SK-N-SH treated with all-trans-retinoic acid at 6 μM for 48 hours (cell line): Measurements from ENCODE around the gene IFI6.

ENCODE experiments used
- ATAC-seq: fragments of 200-7000 bp; cut with Tn5 transposase; 3 replicates; pipeline ENCODE4 v1.9.1; 2020; ENCODE audit warnings: mild to moderate bottlenecking, moderate library complexity
- ARNTL ChIP-seq: fragments of 450-650 bp; formaldehyde crosslinking; IDR thresholded peaks from 2 replicates; pipeline ENCODE4 v1.5.0; 2020; ENCODE audit warnings: low read depth, mild to moderate bottlenecking, moderate library complexity, borderline replicate concordance
- BACH2 ChIP-seq: fragments of 250-450 bp; sonication (Bioruptor Pico); IDR thresholded peaks from 2 replicates; pipeline ENCODE4 v1.9.0; 2021; ENCODE audit warnings: mild to moderate bottlenecking, borderline replicate concordance
- CSDC2 ChIP-seq: fragments of 250-450 bp; sonication (Bioruptor Pico); IDR thresholded peaks from 2 replicates; pipeline ENCODE4 v1.5.0; 2020; ENCODE audit warnings: mild to moderate bottlenecking, moderate library complexity
- GLIS3 ChIP-seq: fragments of 250-450 bp; sonication (Bioruptor Pico); IDR thresholded peaks from 2 replicates; pipeline ENCODE4 v1.5.0; 2020; ENCODE audit warnings: mild to moderate bottlenecking, moderate library complexity
- ISL1 ChIP-seq: fragments of 250-450 bp; sonication (Bioruptor Pico); IDR thresholded peaks from 2 replicates; pipeline ENCODE4 v2.1.2; 2022; ENCODE audit warnings: mild to moderate bottlenecking, moderate library complexity
- RARB ChIP-seq: fragments of 250-450 bp; sonication (Bioruptor Pico); IDR thresholded peaks from 2 replicates; pipeline ENCODE4 v1.8.0; 2021; ENCODE audit warnings: mild to moderate bottlenecking, moderate library complexity
- SNAI2 ChIP-seq: fragments of 250-450 bp; sonication (Bioruptor Pico); IDR thresholded peaks from 2 replicates; pipeline ENCODE4 v1.5.0; 2020; ENCODE audit warnings: mild to moderate bottlenecking, moderate library complexity
- TCF4 ChIP-seq: fragments of 250-450 bp; sonication (Bioruptor Pico); IDR thresholded peaks from 2 replicates; pipeline ENCODE4 v1.8.0; 2021; ENCODE audit warnings: mild to moderate bottlenecking, moderate library complexity, borderline replicate concordance
- TOX ChIP-seq: fragments of 250-450 bp; sonication (Bioruptor Pico); IDR thresholded peaks from 2 replicates; pipeline ENCODE4 v1.8.0; 2021; ENCODE audit warnings: mild to moderate bottlenecking, moderate library complexity, borderline replicate concordance
- ZFP3 ChIP-seq: fragments of 250-450 bp; sonication (Bioruptor Pico); IDR thresholded peaks from 2 replicates; pipeline ENCODE4 v1.5.0; 2020; ENCODE audit warnings: mild to moderate bottlenecking, moderate library complexity
- ZFP30 ChIP-seq: fragments of 450-650 bp; formaldehyde crosslinking; IDR thresholded peaks from 2 replicates; pipeline ENCODE4 v1.5.0; 2022; ENCODE audit warnings: mild to moderate bottlenecking, moderate library complexity
- ZNF565 ChIP-seq: fragments of 450-650 bp; formaldehyde crosslinking; conservative IDR thresholded peaks from 2 replicates; pipeline ENCODE4 v1.5.0; 2020; ENCODE audit warnings: low read depth, mild to moderate bottlenecking, moderate library complexity
- ZNF8 ChIP-seq: fragments of 450-650 bp; formaldehyde crosslinking; IDR thresholded peaks from 2 replicates; pipeline ENCODE4 v1.5.0; 2020; ENCODE audit warnings: mild to moderate bottlenecking, moderate library complexity
- TF ChIP-seq, protein P1 (sequence below): fragments of 250-450 bp; sonication (Bioruptor Pico); IDR thresholded peaks from 2 replicates; pipeline ENCODE4 v1.5.1; 2021; ENCODE audit warnings: mild to moderate bottlenecking, moderate library complexity
- TF ChIP-seq, protein P2 (sequence below): fragments of 250-450 bp; sonication (Bioruptor Pico); IDR thresholded peaks from 2 replicates; pipeline ENCODE4 v1.5.0; 2020; ENCODE audit warnings: mild to moderate bottlenecking, moderate library complexity
- TF ChIP-seq, protein P3 (sequence below): fragments of 250-450 bp; sonication (Bioruptor Pico); IDR thresholded peaks from 2 replicates; pipeline ENCODE4 v1.5.1; 2020; ENCODE audit warnings: low read depth, mild to moderate bottlenecking, moderate library complexity
- TF ChIP-seq, protein P4 (sequence below): fragments of 250-450 bp; sonication (Bioruptor Pico); IDR thresholded peaks from 2 replicates; pipeline ENCODE4 v1.8.0; 2020; ENCODE audit warnings: mild to moderate bottlenecking, moderate library complexity, borderline replicate concordance

The IFI6 gene

DNA sequence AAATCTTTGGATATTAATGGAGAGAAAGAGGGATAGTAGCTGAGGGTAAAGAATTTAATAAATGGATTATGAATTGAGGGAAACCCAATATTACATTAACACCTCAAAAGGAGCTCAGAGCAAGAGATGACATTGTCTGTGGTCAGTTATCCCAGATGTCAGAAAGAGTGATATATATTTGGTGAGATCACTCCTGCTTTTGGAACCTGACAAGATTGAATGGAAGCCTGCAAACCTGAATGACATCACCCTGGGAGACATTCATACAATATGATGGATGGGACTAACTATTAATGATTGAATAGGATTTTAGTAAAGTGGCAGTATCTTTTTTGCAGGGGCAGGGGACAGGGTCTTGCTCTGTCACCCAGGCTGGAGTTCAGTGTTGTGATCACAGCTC lies 6.8 kb upstream of the IFI6 start:
- TF ChIP-seq GLIS3 (CRISPR knock-in tag) (no peak), ZFP30 (CRISPR knock-in tag) (no peak), ZFP3 (CRISPR knock-in tag) (no peak), ARNTL (no peak), ISL1 (no peak), RARB (no peak), BACH2 (CRISPR knock-in tag) (no peak), ZNF8 (CRISPR knock-in tag) (no peak)
- TF ChIP-seq, protein P1, sequence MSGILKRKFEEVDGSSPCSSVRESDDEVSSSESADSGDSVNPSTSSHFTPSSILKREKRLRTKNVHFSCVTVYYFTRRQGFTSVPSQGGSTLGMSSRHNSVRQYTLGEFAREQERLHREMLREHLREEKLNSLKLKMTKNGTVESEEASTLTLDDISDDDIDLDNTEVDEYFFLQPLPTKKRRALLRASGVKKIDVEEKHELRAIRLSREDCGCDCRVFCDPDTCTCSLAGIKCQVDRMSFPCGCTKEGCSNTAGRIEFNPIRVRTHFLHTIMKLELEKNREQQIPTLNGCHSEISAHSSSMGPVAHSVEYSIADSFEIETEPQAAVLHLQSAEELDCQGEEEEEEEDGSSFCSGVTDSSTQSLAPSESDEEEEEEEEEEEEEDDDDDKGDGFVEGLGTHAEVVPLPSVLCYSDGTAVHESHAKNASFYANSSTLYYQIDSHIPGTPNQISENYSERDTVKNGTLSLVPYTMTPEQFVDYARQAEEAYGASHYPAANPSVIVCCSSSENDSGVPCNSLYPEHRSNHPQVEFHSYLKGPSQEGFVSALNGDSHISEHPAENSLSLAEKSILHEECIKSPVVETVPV: no peak
- TF ChIP-seq, protein P2, sequence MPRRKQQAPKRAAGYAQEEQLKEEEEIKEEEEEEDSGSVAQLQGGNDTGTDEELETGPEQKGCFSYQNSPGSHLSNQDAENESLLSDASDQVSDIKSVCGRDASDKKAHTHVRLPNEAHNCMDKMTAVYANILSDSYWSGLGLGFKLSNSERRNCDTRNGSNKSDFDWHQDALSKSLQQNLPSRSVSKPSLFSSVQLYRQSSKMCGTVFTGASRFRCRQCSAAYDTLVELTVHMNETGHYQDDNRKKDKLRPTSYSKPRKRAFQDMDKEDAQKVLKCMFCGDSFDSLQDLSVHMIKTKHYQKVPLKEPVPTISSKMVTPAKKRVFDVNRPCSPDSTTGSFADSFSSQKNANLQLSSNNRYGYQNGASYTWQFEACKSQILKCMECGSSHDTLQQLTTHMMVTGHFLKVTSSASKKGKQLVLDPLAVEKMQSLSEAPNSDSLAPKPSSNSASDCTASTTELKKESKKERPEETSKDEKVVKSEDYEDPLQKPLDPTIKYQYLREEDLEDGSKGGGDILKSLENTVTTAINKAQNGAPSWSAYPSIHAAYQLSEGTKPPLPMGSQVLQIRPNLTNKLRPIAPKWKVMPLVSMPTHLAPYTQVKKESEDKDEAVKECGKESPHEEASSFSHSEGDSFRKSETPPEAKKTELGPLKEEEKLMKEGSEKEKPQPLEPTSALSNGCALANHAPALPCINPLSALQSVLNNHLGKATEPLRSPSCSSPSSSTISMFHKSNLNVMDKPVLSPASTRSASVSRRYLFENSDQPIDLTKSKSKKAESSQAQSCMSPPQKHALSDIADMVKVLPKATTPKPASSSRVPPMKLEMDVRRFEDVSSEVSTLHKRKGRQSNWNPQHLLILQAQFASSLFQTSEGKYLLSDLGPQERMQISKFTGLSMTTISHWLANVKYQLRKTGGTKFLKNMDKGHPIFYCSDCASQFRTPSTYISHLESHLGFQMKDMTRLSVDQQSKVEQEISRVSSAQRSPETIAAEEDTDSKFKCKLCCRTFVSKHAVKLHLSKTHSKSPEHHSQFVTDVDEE (CRISPR knock-in tag): no peak
- TF ChIP-seq, protein P3, sequence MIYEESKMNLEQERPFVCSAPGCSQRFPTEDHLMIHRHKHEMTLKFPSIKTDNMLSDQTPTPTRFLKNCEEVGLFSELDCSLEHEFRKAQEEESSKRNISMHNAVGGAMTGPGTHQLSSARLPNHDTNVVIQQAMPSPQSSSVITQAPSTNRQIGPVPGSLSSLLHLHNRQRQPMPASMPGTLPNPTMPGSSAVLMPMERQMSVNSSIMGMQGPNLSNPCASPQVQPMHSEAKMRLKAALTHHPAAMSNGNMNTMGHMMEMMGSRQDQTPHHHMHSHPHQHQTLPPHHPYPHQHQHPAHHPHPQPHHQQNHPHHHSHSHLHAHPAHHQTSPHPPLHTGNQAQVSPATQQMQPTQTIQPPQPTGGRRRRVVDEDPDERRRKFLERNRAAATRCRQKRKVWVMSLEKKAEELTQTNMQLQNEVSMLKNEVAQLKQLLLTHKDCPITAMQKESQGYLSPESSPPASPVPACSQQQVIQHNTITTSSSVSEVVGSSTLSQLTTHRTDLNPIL: no peak
- TF ChIP-seq, all 23 proteins: peak for 0
- no peak for ATAC-seq

DNA sequence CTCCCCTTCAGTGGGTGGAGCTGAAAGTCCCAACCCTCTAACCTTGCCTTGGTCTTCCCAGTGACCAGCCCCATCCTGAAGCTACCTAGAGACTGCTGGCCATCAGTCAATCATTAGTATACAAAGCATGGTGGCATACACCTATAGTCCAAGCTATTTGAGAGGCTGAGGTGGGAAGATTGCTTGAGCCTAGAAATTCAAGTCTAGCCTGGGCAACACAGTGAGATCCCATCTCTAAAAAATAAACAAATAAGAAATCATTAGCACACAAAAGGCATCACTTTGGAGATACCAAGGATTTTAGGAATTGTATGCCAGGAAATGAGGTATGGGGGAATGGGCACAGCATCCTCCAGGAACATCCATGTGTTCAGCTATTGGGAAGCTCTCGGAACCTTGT lies 4.4 kb upstream of the IFI6 start:
- TF ChIP-seq ISL1: no peak
- no peak for TF ChIP-seq SNAI2 (CRISPR knock-in tag)
- TF ChIP-seq, protein P4, sequence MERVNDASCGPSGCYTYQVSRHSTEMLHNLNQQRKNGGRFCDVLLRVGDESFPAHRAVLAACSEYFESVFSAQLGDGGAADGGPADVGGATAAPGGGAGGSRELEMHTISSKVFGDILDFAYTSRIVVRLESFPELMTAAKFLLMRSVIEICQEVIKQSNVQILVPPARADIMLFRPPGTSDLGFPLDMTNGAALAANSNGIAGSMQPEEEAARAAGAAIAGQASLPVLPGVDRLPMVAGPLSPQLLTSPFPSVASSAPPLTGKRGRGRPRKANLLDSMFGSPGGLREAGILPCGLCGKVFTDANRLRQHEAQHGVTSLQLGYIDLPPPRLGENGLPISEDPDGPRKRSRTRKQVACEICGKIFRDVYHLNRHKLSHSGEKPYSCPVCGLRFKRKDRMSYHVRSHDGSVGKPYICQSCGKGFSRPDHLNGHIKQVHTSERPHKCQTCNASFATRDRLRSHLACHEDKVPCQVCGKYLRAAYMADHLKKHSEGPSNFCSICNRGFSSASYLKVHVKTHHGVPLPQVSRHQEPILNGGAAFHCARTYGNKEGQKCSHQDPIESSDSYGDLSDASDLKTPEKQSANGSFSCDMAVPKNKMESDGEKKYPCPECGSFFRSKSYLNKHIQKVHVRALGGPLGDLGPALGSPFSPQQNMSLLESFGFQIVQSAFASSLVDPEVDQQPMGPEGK: no peak
- no peak for TF ChIP-seq TOX
- no peak for TF ChIP-seq TCF4
- TF ChIP-seq GLIS3 (CRISPR knock-in tag): no peak
- TF ChIP-seq ZFP3 (CRISPR knock-in tag): no peak
- no peak for ATAC-seq

DNA sequence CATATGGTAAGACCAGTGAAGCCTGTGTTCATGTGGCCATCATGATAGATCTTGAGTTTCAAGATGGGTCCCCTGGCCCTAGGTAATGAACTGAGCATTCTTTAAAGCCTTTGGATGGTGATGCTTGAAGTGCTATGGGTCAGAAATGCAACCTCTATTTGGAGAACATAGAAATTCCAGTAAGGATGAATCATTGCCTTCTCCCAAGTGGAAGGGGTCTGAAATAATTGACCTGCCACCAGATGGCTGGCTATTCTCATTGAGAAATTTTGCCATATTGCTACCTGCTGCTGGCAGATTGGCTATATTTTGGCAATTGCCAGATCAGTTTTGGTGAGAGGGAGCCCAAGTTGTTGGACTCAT lies 739 bp upstream of the IFI6 start:
- peak; percentile 3; the same call in 2 of the 3 replicates for ATAC-seq
- no peak for TF ChIP-seq TCF4
- TF ChIP-seq RARB: no peak
- no peak for TF ChIP-seq ARNTL
- no peak for TF ChIP-seq SNAI2 (CRISPR knock-in tag)
- TF ChIP-seq, protein P2 (CRISPR knock-in tag): no peak
- TF ChIP-seq ZNF565 (CRISPR knock-in tag): no peak
- TF ChIP-seq ZFP30 (CRISPR knock-in tag): no peak
- TF ChIP-seq ZFP3 (CRISPR knock-in tag): no peak

DNA sequence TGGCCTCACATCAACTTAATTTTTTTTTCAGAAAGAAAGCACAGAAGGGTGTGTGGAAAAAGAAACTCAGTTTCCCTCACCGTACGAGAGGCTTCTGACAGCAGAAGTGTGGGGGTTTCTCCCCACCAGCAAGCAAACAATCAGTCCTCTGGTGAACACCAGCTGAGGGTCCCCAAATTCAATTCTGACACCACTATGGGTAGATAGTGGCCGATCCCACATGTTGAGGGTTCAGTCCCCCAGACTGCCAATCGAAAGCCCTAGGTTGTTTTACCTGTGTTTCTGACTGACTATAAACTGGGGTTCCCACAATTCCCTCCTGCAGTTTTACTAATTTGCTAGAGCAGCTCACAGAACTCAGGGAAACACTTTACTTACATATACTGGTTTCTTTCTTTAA lies 2.1 kb downstream of the IFI6 start:
- TF ChIP-seq BACH2 (CRISPR knock-in tag): no peak
- TF ChIP-seq CSDC2 (CRISPR knock-in tag): no peak
- TF ChIP-seq, protein P4: no peak
- no peak for TF ChIP-seq SNAI2 (CRISPR knock-in tag)
- TF ChIP-seq ZNF565 (CRISPR knock-in tag): no peak
- TF ChIP-seq, protein P3: no peak
- TF ChIP-seq ZFP3 (CRISPR knock-in tag): no peak
- TF ChIP-seq, protein P1: no peak
- TF ChIP-seq TOX: no peak
- TF ChIP-seq GLIS3 (CRISPR knock-in tag): no peak
- no peak for TF ChIP-seq ZNF8 (CRISPR knock-in tag)
- ATAC-seq: no peak
